Renal pelvis (tissue), 4 donors: ENCODE measurements around the gene COL6A3. TPM values are rescaled to one million over a fixed set of nuclear protein-coding genes. Genes with fewer than 3 reads are reported as not detected.
"Not testable (repeated sequence)": the region's sequence is repeated elsewhere in the genome, so short reads cannot be mapped to it uniquely, and the experiment has no call there.

Experiments used
- DNase-seq: peaks from one replicate; pipeline ENCODE4 v3.0.0-alpha.2; 2013
- polyA plus RNA-seq, 3 donors: library from polyadenylated mRNA; unstranded; fragments of 120-200 nt; gene quantifications; one replicate each; pipeline ENCODE4 v1.2.1, GENCODE V29; 2013; ENCODE audit not compliant: insufficient read length in 3 of 3

Gene COL6A3
- polyA plus RNA-seq, 3 donors, result 184 to 262 (median 257) TPM

GRCh38 chr2:237421542-237422116 is 7.7 kb upstream of the COL6A3 start:
- peak; percentile 85 for DNase-seq

GRCh38 chr2:237418300-237418699 is 4.3 kb upstream of the COL6A3 start:
- no peak for DNase-seq

- DNase-seq, result no peak
Observed at GRCh38 chr2:237412988-237413776, 782 bp downstream of the COL6A3 start.

GRCh38 chr2:237412646-237412987 is 1.3 kb downstream of the COL6A3 start:
- DNase-seq, result no peak

- DNase-seq, result no peak
Observed at GRCh38 chr2:237411683-237412423, 2.1 kb downstream of the COL6A3 start.

GRCh38 chr2:237411092-237411601 is 2.8 kb downstream of the COL6A3 start:
- no peak for DNase-seq

GRCh38 chr2:237409263-237409662 is 4.7 kb downstream of the COL6A3 start:
- not testable (repeated sequence) for DNase-seq

- DNase-seq, result no peak
Observed at GRCh38 chr2:237408335-237409000, 5.5 kb downstream of the COL6A3 start.

GRCh38 chr2:237407700-237408099 is 6.3 kb downstream of the COL6A3 start:
- DNase-seq, result no peak

- DNase-seq, result no peak
Observed at GRCh38 chr2:237406371-237406895, 7.5 kb downstream of the COL6A3 start.

- DNase-seq, result no peak
Observed at GRCh38 chr2:237405605-237406004, 8.4 kb downstream of the COL6A3 start.

- no peak for DNase-seq
Observed at GRCh38 chr2:237405006-237405559, 8.9 kb downstream of the COL6A3 start.

- DNase-seq, result no peak
Observed at GRCh38 chr2:237404413-237404812, 9.6 kb downstream of the COL6A3 start.

- no peak for DNase-seq
Observed at GRCh38 chr2:237403024-237403882, 10.7 kb downstream of the COL6A3 start.

- DNase-seq, result no peak
Observed at GRCh38 chr2:237400199-237400598, 13.8 kb downstream of the COL6A3 start.

GRCh38 chr2:237397072-237397471 is 16.9 kb downstream of the COL6A3 start:
- no peak for DNase-seq

GRCh38 chr2:237393523-237393922 is 20.4 kb downstream of the COL6A3 start:
- no peak for DNase-seq

GRCh38 chr2:237392186-237392585 is 21.8 kb downstream of the COL6A3 start:
- DNase-seq, result no peak

- no peak for DNase-seq
Observed at GRCh38 chr2:237391140-237391539, 22.8 kb downstream of the COL6A3 start.

- DNase-seq, result no peak
Observed at GRCh38 chr2:237390235-237390634, 23.7 kb downstream of the COL6A3 start.

- no peak for DNase-seq
Observed at GRCh38 chr2:237389831-237390230, 24.1 kb downstream of the COL6A3 start.
